CD4-positive, alpha-beta T cell treated with Interferon alpha-2 for 1 hour (primary cell): Measurements from ENCODE around the gene RAB11A.
"Not testable (repeated sequence)": the region's sequence is repeated elsewhere in the genome, so short reads cannot be mapped to it uniquely, and the experiment has no call there.

Experiments
- DNase-seq, 2 donors: peaks; one replicate each; pipeline ENCODE4 v3.0.0-alpha.2; 2020 to 2022

RAB11A gene

GRCh38 chr15:65845826-65846519, 23.3 kb upstream of the RAB11A start:
- no peak for DNase-seq

GRCh38 chr15:65847989-65848388, 21.3 kb upstream of the RAB11A start:
- no peak for DNase-seq

GRCh38 chr15:65851981-65852380, 17.3 kb upstream of the RAB11A start:
- no peak for DNase-seq

- peak; percentile 80 to 87 for DNase-seq
Measured at GRCh38 chr15:65856821-65857455, 12.4 kb upstream of the RAB11A start.

- no peak for DNase-seq
Measured at GRCh38 chr15:65857718-65858402, 11.4 kb upstream of the RAB11A start.

- peak; percentile 58 to 74 for DNase-seq
Measured at GRCh38 chr15:65862682-65863081, 6.6 kb upstream of the RAB11A start.

GRCh38 chr15:65863106-65863505, 6.2 kb upstream of the RAB11A start:
- DNase-seq, result no peak

- no peak for DNase-seq
Measured at GRCh38 chr15:65867244-65867643, 2.0 kb upstream of the RAB11A start.

GRCh38 chr15:65867933-65868332, 1.4 kb upstream of the RAB11A start:
- not testable (repeated sequence) for DNase-seq

GRCh38 chr15:65868546-65869125, 655 bp upstream of the RAB11A start:
- DNase-seq, result no peak

GRCh38 chr15:65869954-65870871, 922 bp downstream of the RAB11A start:
- DNase-seq, result peak; percentile 6 to 32

- DNase-seq, result peak in 1 of 2 donors; percentile 34
Measured at GRCh38 chr15:65870889-65871533, 1.7 kb downstream of the RAB11A start.

GRCh38 chr15:65871886-65872285, 2.6 kb downstream of the RAB11A start:
- DNase-seq, result not testable (repeated sequence)

- not testable (repeated sequence) for DNase-seq
Measured at GRCh38 chr15:65872596-65872995, 3.3 kb downstream of the RAB11A start.

GRCh38 chr15:65873256-65873655, 4.0 kb downstream of the RAB11A start:
- DNase-seq, result no peak

GRCh38 chr15:65875458-65875857, 6.2 kb downstream of the RAB11A start:
- no peak for DNase-seq

- DNase-seq, result no peak
Measured at GRCh38 chr15:65877749-65878148, 8.5 kb downstream of the RAB11A start.

GRCh38 chr15:65881766-65882434, 12.6 kb downstream of the RAB11A start:
- DNase-seq, result no peak

- DNase-seq, result no peak
Measured at GRCh38 chr15:65883571-65883970, 14.3 kb downstream of the RAB11A start.

GRCh38 chr15:65884511-65884910, 15.2 kb downstream of the RAB11A start:
- DNase-seq, result peak in 1 of 2 donors; percentile 22

GRCh38 chr15:65885668-65886218, 16.5 kb downstream of the RAB11A start:
- DNase-seq, result no peak
